HCT116 (cell line): ENCODE results near the gene CACNA2D3. TPM values are rescaled to one million over a fixed set of nuclear protein-coding genes. Genes with fewer than 3 reads are reported as not detected.

Experiments
- ATAC-seq: fragments of 200-7000 bp; cut with Tn5 transposase; 2 replicates; pipeline ENCODE4 v1.9.1; 2020; ENCODE audit warnings: mild to moderate bottlenecking, moderate library complexity
- BruUV-seq: library from RNA; stranded (reverse); fragments of 400-500 nt; replicated peaks from 2 replicates; lab custom pipeline; 2021; lab: Mats Ljungman, UMichigan
- CTCF ChIA-PET: fragments of 300-600 bp; sonication (Branson Sonifier 250); formaldehyde crosslinking; loops from one replicate; lab custom pipeline; 2021; ENCODE audit warnings: antibody characterized with exemption; lab: Charles Lee
- POLR2A ChIA-PET: fragments of 300-600, 350-600 bp; sonication (Branson Sonifier 250); formaldehyde crosslinking; loops from one replicate; lab custom pipeline; 2021; ENCODE audit warnings: antibody characterized with exemption; lab: Charles Lee
- RAD21 ChIA-PET, 2 experiments: fragments of 300-600 bp; sonication (Branson Sonifier 250); formaldehyde crosslinking; loops; one replicate each; lab custom pipeline; 2023; ENCODE audit warnings: low total read pairs in 2 of 2; ENCODE audit not compliant: uncharacterized antibody in 2 of 2, unreplicated experiment in 2 of 2, low non-redundant PET in 1 of 2; lab: Charles Lee
- DNase-seq: peaks from one replicate; pipeline ENCODE4 v3.0.0-alpha.2; 2010; ENCODE audit warnings: low read depth, low spot score
- H2AFZ ChIP-seq: fragments of 200-600 bp; shearing (Covaris generic), sonication (generic); 2 replicates; pipeline ENCODE4 v1.6.1; 2017; ENCODE audit warnings: low read depth, mixed run types, mixed read lengths, antibody characterized with exemption, low read length; ENCODE audit not compliant: poor library complexity, severe bottlenecking
- H3K27ac ChIP-seq: 2 replicates; pipeline ENCODE4 v1.5.1; 2012; ENCODE audit warnings: low read depth, low read length
- H3K27me3 ChIP-seq: fragments of 200-600 bp; sonication (generic); 2 replicates; pipeline ENCODE4 v1.6.1; 2016; ENCODE audit warnings: mixed run types, low read length, mixed read lengths; ENCODE audit not compliant: insufficient read depth
- H3K36me3 ChIP-seq, 2 experiments: fragments of 200-500 bp in 1 of 2; fragments of 200-600 bp in 1 of 2; sonication (Bioruptor generic) in 1 of 2; sonication (generic) in 1 of 2; 2 replicates each; pipeline versions ENCODE4 v1.5.1 to v1.6.1; 2014 to 2016; ENCODE audit warnings: low read length in 2 of 2, inconsistent platforms in 1 of 2, mixed read lengths in 1 of 2, mixed run types in 1 of 2; ENCODE audit not compliant: insufficient read depth in 2 of 2, control insufficient read depth in 1 of 2
- H3K4me1 ChIP-seq, 2 experiments: fragments of 200-600 bp in 1 of 2; sonication (generic) in 1 of 2; 2 replicates each; pipeline versions ENCODE4 v1.5.1 to v1.6.1; 2012 to 2017; ENCODE audit warnings: low read length in 2 of 2, inconsistent platforms in 1 of 2, mild to moderate bottlenecking in 1 of 2, mixed read lengths in 1 of 2, mixed run types in 1 of 2, moderate library complexity in 1 of 2; ENCODE audit not compliant: insufficient read depth in 2 of 2, control insufficient read depth in 1 of 2
- H3K4me2 ChIP-seq: fragments of 200-600 bp; sonication (generic); 2 replicates; pipeline ENCODE4 v1.6.1; 2017; ENCODE audit warnings: mixed run types, low read length, mixed read lengths
- H3K4me3 ChIP-seq, 2 experiments: fragments of 200-600 bp in 1 of 2; sonication (generic) in 1 of 2; replicated peaks in 1 of 2; 2 replicates each; pipeline ENCODE4 v1.5.1; 2011 to 2016; ENCODE audit warnings: low read length in 2 of 2, control low read depth in 1 of 2, low read depth in 1 of 2, mild to moderate bottlenecking in 1 of 2, mixed read lengths in 1 of 2, mixed run types in 1 of 2
- H3K79me2 ChIP-seq: fragments of 200-600 bp; sonication (generic); 2 replicates; pipeline ENCODE4 v1.6.1; 2017; ENCODE audit warnings: mild to moderate bottlenecking, mixed run types, low read length, moderate library complexity, mixed read lengths; ENCODE audit not compliant: insufficient read depth
- H3K9ac ChIP-seq: fragments of 200-600 bp; sonication (generic); 2 replicates; pipeline ENCODE4 v1.6.1; 2016; ENCODE audit warnings: low read length, mixed read lengths
- H3K9me2 ChIP-seq: fragments of 200-600 bp; sonication (generic), shearing (Covaris generic); 2 replicates; pipeline ENCODE4 v1.6.1; 2017; ENCODE audit warnings: mixed run types, mild to moderate bottlenecking, moderate library complexity; ENCODE audit not compliant: insufficient read depth
- H3K9me3 ChIP-seq, 2 experiments: fragments of 200-500 bp in 1 of 2; fragments of 200-600 bp in 1 of 2; sonication (Bioruptor generic) in 1 of 2; sonication (generic) in 1 of 2; 2 replicates each; pipeline ENCODE4 v1.6.1; 2014 to 2017; ENCODE audit warnings: low read length in 2 of 2, mixed read lengths in 2 of 2, inconsistent platforms in 1 of 2, low read depth in 1 of 2, mild to moderate bottlenecking in 1 of 2, mixed run types in 1 of 2, moderate library complexity in 1 of 2; ENCODE audit not compliant: control insufficient read depth in 1 of 2, insufficient read depth in 1 of 2
- H4K20me1 ChIP-seq: fragments of 200-600 bp; sonication (generic), shearing (Covaris generic); 2 replicates; pipeline ENCODE4 v1.6.1; 2017; ENCODE audit warnings: mixed run types, mild to moderate bottlenecking, moderate library complexity; ENCODE audit not compliant: insufficient read depth
- CBX3 ChIP-seq: IDR thresholded peaks from 2 replicates; pipeline ENCODE4 v1.6.1; 2012; ENCODE audit warnings: low read depth
- CEBPB ChIP-seq: IDR thresholded peaks from 2 replicates; pipeline ENCODE4 v1.6.1; 2012; ENCODE audit warnings: low read depth
- ELF1 ChIP-seq: IDR thresholded peaks from 2 replicates; pipeline ENCODE4 v1.6.1; 2012; ENCODE audit warnings: low read depth, borderline replicate concordance
- EZH2 ChIP-seq: fragments of 200-600 bp; sonication (generic); IDR thresholded peaks from 2 replicates; pipeline ENCODE4 v1.6.1; 2017; ENCODE audit warnings: antibody characterized with exemption, mixed run types
- FOSL1 ChIP-seq: IDR thresholded peaks from 2 replicates; pipeline ENCODE4 v1.6.1; 2012; ENCODE audit warnings: low read depth
- JUND ChIP-seq: IDR thresholded peaks from 2 replicates; pipeline ENCODE4 v1.6.1; 2012
- POLR2A ChIP-seq: IDR thresholded peaks from 2 replicates; pipeline ENCODE4 v1.7.0; 2011; ENCODE audit warnings: borderline replicate concordance; ENCODE audit not compliant: insufficient read depth, insufficient read length; ENCODE audit errors: extremely low read depth
- RAD21 ChIP-seq: IDR thresholded peaks from 2 replicates; pipeline ENCODE4 v1.6.1; 2012; ENCODE audit warnings: low read depth, mild to moderate bottlenecking
- SP1 ChIP-seq: IDR thresholded peaks from 2 replicates; pipeline ENCODE4 v1.6.1; 2012; ENCODE audit warnings: low read depth
- SRF ChIP-seq: IDR thresholded peaks from 2 replicates; pipeline ENCODE4 v1.6.1; 2012; ENCODE audit warnings: low read depth
- ZNF274 ChIP-seq: fragments of 200-500 bp; sonication (Bioruptor generic); IDR thresholded peaks from 2 replicates; pipeline ENCODE4 v1.6.1; 2014; ENCODE audit warnings: mild to moderate bottlenecking, low read depth, low read length, inconsistent platforms
- intact Hi-C: fragments of 100-400 bp; cut with micrococcal nuclease; formaldehyde crosslinking; loops from 2 replicates; pipeline ENCODE4 v1.10.0; 2022
- total RNA-seq: library from RNA; stranded (reverse); gene quantifications from one replicate; pipeline ENCODE4 v1.2.1, GENCODE V29; 2021; ENCODE audit not compliant: unreplicated experiment
- TF ChIP-seq, protein P1 (sequence below): IDR thresholded peaks from 2 replicates; pipeline ENCODE4 v1.6.1; 2012; ENCODE audit warnings: low read depth
- TF ChIP-seq, protein P2 (sequence below): IDR thresholded peaks from 2 replicates; pipeline ENCODE4 v1.6.1; 2012
- TF ChIP-seq, protein P3 (sequence below): IDR thresholded peaks from 2 replicates; pipeline ENCODE4 v1.6.1; 2012

Gene CACNA2D3
- total RNA-seq, 1 experiment from 2014 or later = 0.20 TPM

DNA sequence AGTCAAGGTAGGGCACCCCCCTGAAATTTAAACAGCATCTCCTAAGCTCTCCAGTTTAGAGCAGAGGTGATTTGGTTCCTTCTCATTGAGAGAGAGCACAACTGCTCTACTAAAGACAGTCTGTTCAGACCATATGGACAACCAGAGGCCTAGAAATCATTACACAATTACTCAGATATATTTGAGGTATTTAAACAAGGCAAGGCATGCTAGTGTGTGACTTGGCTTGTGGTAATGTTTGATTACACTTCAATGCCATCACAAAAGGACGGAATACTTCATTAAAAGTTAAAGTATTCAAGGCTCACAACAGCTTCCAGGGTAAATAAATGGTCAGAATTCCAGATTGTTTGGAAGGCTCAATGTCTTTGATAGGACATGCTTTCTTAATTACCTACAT, 695.3 kb downstream of the CACNA2D3 start:
- ChIA-PET CTCF (no interaction called here), POLR2A (no interaction called here), RAD21 (no interaction called here)
- Histone ChIP-seq H3K9me3 (peaks cover 0 to 8% of the 10 kb centered on the region in 2 experiments; a peak in 1 of 4 replicates), H2AFZ (no peak overlapping the region), H3K36me3 (no peaks in the 10 kb centered on the region), H3K79me2 (no peaks in the 10 kb centered on the region), H3K4me1 (no peaks in the 10 kb centered on the region), H4K20me1 (no peaks in the 10 kb centered on the region), H3K27ac (no peak overlapping the region), H3K27me3 (no peaks in the 10 kb centered on the region), H3K9me2 (no peaks in the 10 kb centered on the region), H3K4me2 (no peak overlapping the region), H3K9ac (no peak overlapping the region), H3K4me3 (no peak overlapping the region)
- TF ChIP-seq ZNF274 = no peak
- TF ChIP-seq, protein P1, sequence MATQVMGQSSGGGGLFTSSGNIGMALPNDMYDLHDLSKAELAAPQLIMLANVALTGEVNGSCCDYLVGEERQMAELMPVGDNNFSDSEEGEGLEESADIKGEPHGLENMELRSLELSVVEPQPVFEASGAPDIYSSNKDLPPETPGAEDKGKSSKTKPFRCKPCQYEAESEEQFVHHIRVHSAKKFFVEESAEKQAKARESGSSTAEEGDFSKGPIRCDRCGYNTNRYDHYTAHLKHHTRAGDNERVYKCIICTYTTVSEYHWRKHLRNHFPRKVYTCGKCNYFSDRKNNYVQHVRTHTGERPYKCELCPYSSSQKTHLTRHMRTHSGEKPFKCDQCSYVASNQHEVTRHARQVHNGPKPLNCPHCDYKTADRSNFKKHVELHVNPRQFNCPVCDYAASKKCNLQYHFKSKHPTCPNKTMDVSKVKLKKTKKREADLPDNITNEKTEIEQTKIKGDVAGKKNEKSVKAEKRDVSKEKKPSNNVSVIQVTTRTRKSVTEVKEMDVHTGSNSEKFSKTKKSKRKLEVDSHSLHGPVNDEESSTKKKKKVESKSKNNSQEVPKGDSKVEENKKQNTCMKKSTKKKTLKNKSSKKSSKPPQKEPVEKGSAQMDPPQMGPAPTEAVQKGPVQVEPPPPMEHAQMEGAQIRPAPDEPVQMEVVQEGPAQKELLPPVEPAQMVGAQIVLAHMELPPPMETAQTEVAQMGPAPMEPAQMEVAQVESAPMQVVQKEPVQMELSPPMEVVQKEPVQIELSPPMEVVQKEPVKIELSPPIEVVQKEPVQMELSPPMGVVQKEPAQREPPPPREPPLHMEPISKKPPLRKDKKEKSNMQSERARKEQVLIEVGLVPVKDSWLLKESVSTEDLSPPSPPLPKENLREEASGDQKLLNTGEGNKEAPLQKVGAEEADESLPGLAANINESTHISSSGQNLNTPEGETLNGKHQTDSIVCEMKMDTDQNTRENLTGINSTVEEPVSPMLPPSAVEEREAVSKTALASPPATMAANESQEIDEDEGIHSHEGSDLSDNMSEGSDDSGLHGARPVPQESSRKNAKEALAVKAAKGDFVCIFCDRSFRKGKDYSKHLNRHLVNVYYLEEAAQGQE = no peak
- ATAC-seq (no peak), DNase-seq (no peak)
- no TSS peak for BruUV-seq
- intact Hi-C loops = no loop called here

DNA sequence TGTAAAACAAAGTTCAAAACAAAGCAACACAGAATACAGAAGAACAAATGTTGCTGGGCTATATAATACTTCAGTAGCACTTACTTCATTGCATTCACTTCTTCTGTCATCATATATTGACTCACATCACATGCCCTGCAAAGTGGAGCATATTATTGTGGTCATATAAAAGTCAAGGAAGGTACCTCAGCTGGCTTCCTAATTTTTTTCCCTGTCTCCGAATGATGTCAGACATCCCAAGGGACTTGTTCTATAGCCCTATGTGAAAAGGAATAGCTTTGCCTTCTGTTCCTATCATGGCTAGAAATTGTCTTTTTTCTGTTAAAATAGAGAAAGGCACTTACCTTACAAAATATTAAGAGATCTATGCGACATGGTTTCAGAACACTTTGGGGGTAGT, 696.1 kb downstream of the CACNA2D3 start:
- H3K9me3 ChIP-seq = peaks cover 0 to 8% of the 10 kb centered on the region in 2 experiments; a peak in 2 of 4 replicates
- H4K20me1 ChIP-seq = no peaks in the 10 kb centered on the region
- H3K9me2 ChIP-seq = no peaks in the 10 kb centered on the region
- no peaks in the 10 kb centered on the region for H3K79me2 ChIP-seq
- H3K4me2 ChIP-seq = no peak overlapping the region
- RAD21 ChIA-PET = no interaction called here
- no peak overlapping the region for H3K4me3 ChIP-seq
- H2AFZ ChIP-seq = no peak overlapping the region
- BruUV-seq = no TSS peak
- H3K9ac ChIP-seq = no peak overlapping the region
- POLR2A ChIA-PET = no interaction called here
- CTCF ChIA-PET = no interaction called here
- ATAC-seq (no peak), DNase-seq (no peak)
- H3K27me3 ChIP-seq = no peaks in the 10 kb centered on the region
- H3K27ac ChIP-seq = no peak overlapping the region
- intact Hi-C loops = no loop called here
- H3K36me3 ChIP-seq = no peaks in the 10 kb centered on the region
- H3K4me1 ChIP-seq = no peaks in the 10 kb centered on the region
- TF ChIP-seq SP1 (no peak), FOSL1 (no peak), POLR2A (no peak), SRF (no peak), JUND (no peak), RAD21 (no peak), EZH2 (no peak), CBX3 (no peak), ELF1 (no peak), CEBPB (no peak)
- TF ChIP-seq, protein P2, sequence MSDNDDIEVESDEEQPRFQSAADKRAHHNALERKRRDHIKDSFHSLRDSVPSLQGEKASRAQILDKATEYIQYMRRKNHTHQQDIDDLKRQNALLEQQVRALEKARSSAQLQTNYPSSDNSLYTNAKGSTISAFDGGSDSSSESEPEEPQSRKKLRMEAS = no peak
- TF ChIP-seq, protein P1 = no peak
- TF ChIP-seq, protein P3, sequence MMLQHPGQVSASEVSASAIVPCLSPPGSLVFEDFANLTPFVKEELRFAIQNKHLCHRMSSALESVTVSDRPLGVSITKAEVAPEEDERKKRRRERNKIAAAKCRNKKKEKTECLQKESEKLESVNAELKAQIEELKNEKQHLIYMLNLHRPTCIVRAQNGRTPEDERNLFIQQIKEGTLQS = no peak
